Muscle layer of duodenum (tissue), 2 donors: ENCODE results near the gene CX3CL1.

Experiments
- H3K27ac ChIP-seq: one replicate; pipeline ENCODE4 v1.7.0; 2013; ENCODE audit warnings: mild to moderate bottlenecking, low read length
- H3K27me3 ChIP-seq: one replicate; pipeline ENCODE4 v1.7.0; 2013; ENCODE audit warnings: low read depth, mild to moderate bottlenecking, control low read depth, low read length
- H3K36me3 ChIP-seq, 2 donors: one replicate each; pipeline ENCODE4 v1.7.0; 2013; ENCODE audit warnings: low read length in 2 of 2, control low read depth in 1 of 2, mild to moderate bottlenecking in 1 of 2; ENCODE audit not compliant: insufficient read depth in 2 of 2, control insufficient read depth in 1 of 2
- H3K4me1 ChIP-seq, 2 donors: one replicate each; pipeline ENCODE4 v1.7.0; 2013; ENCODE audit warnings: low read length in 2 of 2, mild to moderate bottlenecking in 2 of 2, control low read depth in 1 of 2, moderate library complexity in 1 of 2; ENCODE audit not compliant: insufficient read depth in 2 of 2, control insufficient read depth in 1 of 2
- H3K4me3 ChIP-seq, 2 donors: one replicate each; pipeline ENCODE4 v1.7.0; 2013; ENCODE audit warnings: low read length in 2 of 2, low read depth in 1 of 2, mild to moderate bottlenecking in 1 of 2
- H3K9me3 ChIP-seq, 2 donors: one replicate each; pipeline ENCODE4 v1.7.0; 2013; ENCODE audit warnings: low read length in 2 of 2, control low read depth in 1 of 2, mild to moderate bottlenecking in 1 of 2; ENCODE audit not compliant: control insufficient read depth in 1 of 2
- donor health status: healthy.

Gene CX3CL1

DNA sequence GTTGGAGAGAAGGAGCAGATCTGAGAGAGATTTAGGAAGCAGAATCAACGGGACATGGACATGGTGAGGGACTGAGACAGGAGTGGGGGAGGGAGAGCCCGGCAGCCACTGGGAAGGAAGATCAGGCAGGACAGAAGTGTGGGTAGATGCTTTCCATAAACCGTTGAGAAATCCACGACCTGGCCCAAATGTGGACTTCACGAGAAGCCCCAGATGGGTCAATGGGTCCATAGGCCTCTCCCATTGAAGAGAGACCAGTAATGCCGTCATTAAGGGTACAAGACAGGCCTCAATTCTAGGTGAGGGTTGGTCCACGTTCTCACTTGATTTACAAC lies 14.2 kb upstream of the CX3CL1 start:
- no peaks in the 10 kb centered on the region for H3K36me3 ChIP-seq
- H3K4me3 ChIP-seq, result no peak overlapping the region
- no peak overlapping the region for H3K27ac ChIP-seq
- no peaks in the 10 kb centered on the region for H3K9me3 ChIP-seq
- H3K4me1 ChIP-seq, result no peaks in the 10 kb centered on the region
- no peaks in the 10 kb centered on the region for H3K27me3 ChIP-seq

DNA sequence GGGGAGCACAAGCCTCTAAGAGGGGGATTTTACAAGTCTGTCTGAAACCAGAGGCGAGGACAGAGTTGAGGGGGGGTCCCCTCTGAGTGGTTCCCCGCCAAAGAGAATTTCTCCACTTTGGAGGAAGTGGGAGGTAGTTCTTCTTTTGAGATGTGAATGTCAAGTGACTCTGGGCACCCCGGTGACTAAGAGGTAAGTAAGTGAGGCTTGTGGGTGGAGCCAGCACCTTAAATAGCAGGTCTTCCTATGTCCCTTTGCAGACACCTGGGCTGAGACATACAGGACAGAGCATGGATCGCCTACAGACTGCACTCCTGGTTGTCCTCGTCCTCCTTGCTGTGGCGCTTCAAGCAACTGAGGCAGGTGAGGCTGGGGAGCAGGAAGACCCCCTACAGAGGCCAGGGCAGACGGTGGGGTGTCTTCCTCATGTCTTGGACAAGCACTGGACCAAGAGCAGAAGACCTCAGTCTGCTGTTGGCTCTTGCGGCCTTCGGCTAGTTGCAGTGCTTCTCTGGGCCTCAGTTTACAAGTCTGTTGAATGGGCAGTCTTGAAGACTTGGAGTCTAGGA lies 13.7 kb upstream of the CX3CL1 start, which contains the start of gene CCL22:
Gene CCL22, plus strand, starts transcription at position 257 of the 569 bp plus-strand sequence. Its CDS starts 34 bp downstream, at position 291.
- Histone ChIP-seq H3K9me3 (no peaks in the 10 kb centered on the region), H3K4me1 (no peaks in the 10 kb centered on the region), H3K36me3 (no peaks in the 10 kb centered on the region), H3K27me3 (no peaks in the 10 kb centered on the region), H3K27ac (no peak within 1 kb of the TSS), H3K4me3 (no peak within 1 kb of the TSS)

DNA sequence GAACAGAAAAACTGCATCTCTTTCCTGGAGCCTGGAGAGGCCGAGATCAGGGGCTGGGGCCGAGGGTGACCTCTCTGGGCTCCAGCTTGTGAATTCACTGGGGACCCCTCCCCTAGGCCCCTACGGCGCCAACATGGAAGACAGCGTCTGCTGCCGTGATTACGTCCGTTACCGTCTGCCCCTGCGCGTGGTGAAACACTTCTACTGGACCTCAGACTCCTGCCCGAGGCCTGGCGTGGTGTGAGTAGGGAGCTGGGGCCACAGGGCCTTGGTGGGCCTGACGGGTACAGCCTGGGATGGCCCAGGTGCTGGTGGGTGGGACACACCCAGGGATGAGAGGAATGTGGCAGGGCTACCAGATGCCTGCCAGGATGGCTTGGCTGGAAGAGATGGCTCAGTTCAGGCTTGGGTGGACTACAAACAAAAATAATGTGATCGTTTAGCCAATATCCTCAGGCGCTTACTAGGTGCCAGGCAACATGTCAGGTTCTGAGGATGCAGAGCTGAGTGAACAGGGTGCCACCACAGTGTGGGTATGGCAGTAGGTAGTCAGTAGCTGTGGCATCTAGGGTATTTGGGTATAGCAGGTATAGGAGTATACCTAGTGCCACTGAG lies 11.9 kb upstream of the CX3CL1 start:
- Histone ChIP-seq H3K27ac (no peak overlapping the region), H3K4me1 (no peaks in the 10 kb centered on the region), H3K9me3 (no peaks in the 10 kb centered on the region), H3K27me3 (no peaks in the 10 kb centered on the region), H3K4me3 (no peak overlapping the region), H3K36me3 (no peaks in the 10 kb centered on the region)

DNA sequence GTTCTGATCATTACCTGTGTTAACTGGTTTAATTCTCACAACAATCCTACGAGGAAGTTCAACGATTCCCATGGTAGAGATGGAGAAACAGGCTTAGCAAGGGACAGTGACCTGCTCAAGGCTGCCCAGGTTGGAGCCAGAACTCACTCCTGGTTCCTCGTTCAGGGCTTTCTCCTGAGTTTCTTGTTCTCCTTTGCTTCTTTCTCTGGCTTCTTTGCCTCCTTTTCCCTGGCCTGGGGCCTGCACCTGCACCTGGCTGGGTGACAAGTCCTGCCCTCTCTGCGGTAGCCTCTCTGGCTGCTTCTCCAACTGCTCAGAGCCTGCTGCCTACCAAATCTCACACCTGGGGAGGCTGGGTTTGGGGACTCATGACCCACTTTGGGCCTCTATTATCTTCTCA lies 10.9 kb upstream of the CX3CL1 start:
- no peaks in the 10 kb centered on the region for H3K9me3 ChIP-seq
- H3K27ac ChIP-seq, result no peak overlapping the region
- no peaks in the 10 kb centered on the region for H3K36me3 ChIP-seq
- H3K4me3 ChIP-seq, result no peak overlapping the region
- no peaks in the 10 kb centered on the region for H3K4me1 ChIP-seq
- H3K27me3 ChIP-seq, result no peaks in the 10 kb centered on the region

DNA sequence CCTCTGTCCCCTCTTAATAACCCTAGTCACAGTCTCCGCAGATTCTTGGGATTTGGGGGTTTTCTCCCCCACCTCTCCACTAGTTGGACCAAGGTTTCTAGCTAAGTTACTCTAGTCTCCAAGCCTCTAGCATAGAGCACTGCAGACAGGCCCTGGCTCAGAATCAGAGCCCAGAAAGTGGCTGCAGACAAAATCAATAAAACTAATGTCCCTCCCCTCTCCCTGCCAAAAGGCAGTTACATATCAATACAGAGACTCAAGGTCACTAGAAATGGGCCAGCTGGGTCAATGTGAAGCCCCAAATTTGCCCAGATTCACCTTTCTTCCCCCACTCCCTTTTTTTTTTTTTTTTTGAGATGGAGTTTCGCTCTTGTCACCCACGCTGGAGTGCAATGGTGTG lies 8.1 kb upstream of the CX3CL1 start:
- H3K36me3 ChIP-seq, result no peaks in the 10 kb centered on the region
- H3K27ac ChIP-seq, result no peak overlapping the region
- no peaks in the 10 kb centered on the region for H3K4me1 ChIP-seq
- no peak overlapping the region for H3K4me3 ChIP-seq
- no peaks in the 10 kb centered on the region for H3K27me3 ChIP-seq
- H3K9me3 ChIP-seq, result no peaks in the 10 kb centered on the region

DNA sequence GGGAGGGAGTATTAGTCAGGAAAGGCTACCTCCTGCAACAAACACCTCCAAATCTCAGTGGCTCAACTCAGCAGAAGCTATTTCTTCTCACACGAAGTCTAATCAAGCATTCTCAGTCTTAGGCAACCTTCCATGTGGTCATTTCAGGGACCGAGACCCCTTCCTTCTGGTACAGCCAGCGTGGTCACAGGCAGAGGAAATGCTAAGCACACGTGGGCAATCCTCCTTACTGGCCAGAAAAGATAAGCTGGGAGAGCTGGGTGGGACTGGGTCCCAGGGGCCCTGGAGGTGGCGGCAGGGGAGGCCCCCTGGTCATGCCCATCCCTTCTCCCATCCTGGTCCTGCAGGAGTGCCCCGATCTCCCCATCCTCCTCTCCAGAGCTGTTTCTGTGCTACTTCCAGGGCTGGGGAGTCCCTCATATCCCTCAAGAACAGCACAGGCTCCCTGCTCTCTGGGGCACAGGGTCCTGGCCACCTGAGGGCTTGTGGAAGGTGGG lies 5.7 kb upstream of the CX3CL1 start:
- Histone ChIP-seq H3K4me1 (no peaks in the 10 kb centered on the region), H3K27ac (no peak overlapping the region), H3K9me3 (no peaks in the 10 kb centered on the region), H3K36me3 (no peaks in the 10 kb centered on the region), H3K4me3 (no peak overlapping the region), H3K27me3 (no peaks in the 10 kb centered on the region)

DNA sequence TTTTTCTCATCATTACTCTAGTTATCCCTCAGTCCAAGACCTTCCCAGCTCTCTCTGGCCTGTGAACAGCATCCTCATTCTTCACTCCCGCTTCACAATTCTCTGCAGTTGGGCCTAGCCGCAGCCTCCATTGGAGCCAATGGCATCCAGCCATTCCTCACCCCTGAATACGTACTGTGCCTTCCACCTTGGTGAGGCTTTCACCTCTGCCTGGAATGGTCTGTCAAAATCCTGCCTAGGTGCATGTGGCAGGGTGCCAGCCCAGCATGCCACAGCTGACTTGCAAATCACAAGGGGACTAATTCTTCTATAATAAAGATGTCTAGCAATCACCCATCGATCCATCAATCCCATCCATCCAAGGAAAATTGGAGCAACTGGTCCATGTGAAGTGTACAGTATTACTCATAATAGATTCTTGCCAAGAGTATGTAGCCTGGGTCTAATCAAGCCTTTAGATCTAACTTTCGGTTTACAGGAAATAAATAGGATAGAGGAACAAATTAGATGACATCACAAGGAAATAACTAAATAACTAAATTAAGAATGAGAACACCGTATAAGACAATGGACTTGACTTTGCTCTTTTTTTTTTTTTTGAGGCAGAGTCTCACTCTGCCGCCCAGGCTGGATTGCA lies 5.1 kb upstream of the CX3CL1 start:
- Histone ChIP-seq H3K27ac (no peak overlapping the region), H3K27me3 (no peaks in the 10 kb centered on the region), H3K9me3 (no peaks in the 10 kb centered on the region), H3K36me3 (no peaks in the 10 kb centered on the region), H3K4me3 (no peak overlapping the region), H3K4me1 (peaks cover 0 to 4% of the 10 kb centered on the region in 2 donors)

DNA sequence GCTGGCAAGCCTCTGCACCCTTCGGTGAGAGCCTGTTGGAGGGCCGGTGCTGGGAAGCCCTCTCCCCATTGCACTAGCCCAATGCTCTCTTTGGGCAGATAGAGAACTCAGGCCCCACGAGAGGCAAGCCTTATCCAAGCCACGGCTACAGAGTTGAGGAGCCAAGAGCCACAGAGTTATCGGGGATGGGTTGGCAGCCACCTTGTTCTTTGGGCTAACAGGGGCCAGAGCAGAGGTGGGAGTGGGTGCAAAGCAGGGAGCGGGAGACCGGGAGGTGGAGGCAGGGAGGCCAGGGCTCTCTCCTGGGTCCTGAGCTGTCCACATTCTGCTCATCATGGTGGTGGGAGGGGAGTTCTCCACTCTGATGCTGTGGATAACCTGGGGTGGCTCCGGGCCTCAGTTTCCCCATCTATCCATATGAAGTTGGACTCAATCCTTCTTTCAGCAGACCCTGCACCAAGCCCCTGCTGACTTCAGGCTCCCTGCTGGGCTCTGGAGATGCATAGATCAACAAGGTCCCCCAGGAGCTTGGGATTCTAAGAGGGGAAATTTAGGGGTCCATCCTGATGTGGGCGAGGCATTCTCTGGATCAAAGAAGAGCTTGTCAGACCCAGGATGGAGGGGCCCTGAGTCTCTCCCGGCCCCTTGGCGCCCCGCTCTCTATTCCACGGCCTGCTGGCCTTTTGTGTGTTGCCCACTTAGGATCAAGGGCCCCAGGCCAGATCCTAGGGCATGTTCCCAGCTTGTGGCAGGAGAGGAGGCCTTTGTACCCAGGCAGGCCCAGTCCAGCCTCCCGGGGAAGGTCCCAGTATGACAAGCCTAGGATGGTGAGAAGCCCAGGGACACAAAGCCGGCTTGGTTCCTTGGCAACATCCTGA lies 557 bp upstream of the CX3CL1 start:
- Histone ChIP-seq H3K9me3 (no peaks in the 10 kb centered on the region), H3K27me3 (no peaks in the 10 kb centered on the region), H3K4me3 (peak overlapping the region; percentile 63 to 76), H3K36me3 (no peaks in the 10 kb centered on the region), H3K27ac (no peak overlapping the region), H3K4me1 (peaks cover 0 to 11% of the 10 kb centered on the region in 2 donors)

DNA sequence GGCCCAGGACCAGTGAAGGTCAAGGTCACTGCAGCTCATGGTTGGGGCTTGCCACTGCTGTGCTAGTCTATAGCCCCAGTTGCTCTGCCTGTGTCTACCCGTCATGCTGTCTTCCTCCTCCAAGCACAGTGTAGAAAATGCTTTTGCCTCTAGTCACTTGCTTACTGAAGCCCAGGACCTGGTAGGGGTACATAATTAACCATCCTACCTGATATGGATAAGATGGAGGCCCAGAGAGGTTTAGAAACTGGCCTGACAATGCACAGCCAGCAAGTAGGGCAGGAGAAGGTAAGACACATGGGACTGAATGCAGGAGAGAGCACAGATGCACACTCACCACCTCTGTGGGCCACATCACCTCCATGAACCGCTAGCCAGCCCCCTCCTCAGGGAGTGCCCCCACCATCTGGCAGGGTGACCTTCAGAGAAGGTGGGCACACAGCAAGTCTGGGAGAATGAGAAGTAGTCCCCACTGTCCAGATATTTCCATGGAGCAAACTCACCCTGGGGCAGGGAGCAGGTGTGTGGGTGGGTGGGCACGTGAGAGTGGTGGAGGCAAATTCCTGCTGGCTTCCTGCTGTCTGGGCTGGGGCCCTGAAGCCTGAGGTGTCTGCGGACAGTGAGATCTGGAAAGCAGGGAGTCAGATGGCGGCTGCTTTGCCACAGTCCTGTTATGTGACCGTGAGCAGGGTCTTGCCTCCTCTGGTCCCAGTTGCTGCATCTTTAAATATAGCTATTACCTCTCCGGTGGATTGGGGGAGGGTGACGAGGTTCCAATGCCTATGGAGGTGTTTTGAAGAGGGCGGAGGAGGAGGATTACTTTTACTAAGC lies 1.0 kb downstream of the CX3CL1 start:
- Histone ChIP-seq H3K27ac (peak overlapping the region; percentile 52), H3K4me3 (peak overlapping the region; percentile 63 to 76), H3K4me1 (peaks cover 0 to 24% of the 10 kb centered on the region in 2 donors), H3K36me3 (no peaks in the 10 kb centered on the region), H3K27me3 (no peaks in the 10 kb centered on the region), H3K9me3 (no peaks in the 10 kb centered on the region)

DNA sequence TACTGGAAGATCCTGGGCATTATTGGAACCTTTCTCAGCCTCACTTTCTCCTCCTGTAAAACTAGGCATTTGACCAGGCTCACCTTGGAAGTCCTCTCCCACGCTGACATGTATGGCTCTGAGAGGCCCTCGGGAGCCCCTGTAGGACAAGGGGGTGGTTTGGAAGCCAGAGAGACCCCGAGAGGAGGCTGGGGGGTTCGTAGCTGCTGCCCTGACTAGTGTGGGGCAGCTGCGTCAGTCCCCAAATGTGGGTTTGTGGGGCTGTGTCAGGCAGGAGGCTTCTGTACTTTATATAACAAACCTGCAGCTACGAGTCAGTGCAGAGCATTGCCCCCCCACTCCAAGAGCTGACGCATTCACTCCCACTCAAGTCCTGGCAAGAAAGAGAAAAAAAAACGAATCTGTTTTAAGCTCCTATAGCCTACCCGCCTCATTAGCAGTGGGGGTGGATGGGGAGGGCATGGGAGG lies 1.8 kb downstream of the CX3CL1 start:
- H3K4me3 ChIP-seq, result peak overlapping the region; percentile 63 to 76
- H3K4me1 ChIP-seq, result peaks cover 0 to 27% of the 10 kb centered on the region in 2 donors
- H3K27ac ChIP-seq, result no peak overlapping the region
- no peaks in the 10 kb centered on the region for H3K36me3 ChIP-seq
- H3K27me3 ChIP-seq, result no peaks in the 10 kb centered on the region
- no peaks in the 10 kb centered on the region for H3K9me3 ChIP-seq
